ENCODE data around the gene TOMM34.

Gene TOMM34

GRCh38 chr20:44932916-44933315 is 27.3 kb downstream of the TOMM34 start:
- DNase-seq (ENCODE audit: low read depth in 2 of 2): no peak

GRCh38 chr20:44931911-44932310 is 28.3 kb downstream of the TOMM34 start:
- DNase-seq (ENCODE audit: low read depth in 2 of 2): no peak

- no peak for DNase-seq (ENCODE audit: low read depth in 2 of 2)
Measured at GRCh38 chr20:44930517-44931168, 29.6 kb downstream of the TOMM34 start.

GRCh38 chr20:44928595-44928994 is 31.6 kb downstream of the TOMM34 start:
- no peak for DNase-seq (ENCODE audit: low read depth in 2 of 2)

GRCh38 chr20:44924541-44924940 is 35.7 kb downstream of the TOMM34 start:
- DNase-seq (ENCODE audit: low read depth in 2 of 2): no peak

- no peak for DNase-seq (ENCODE audit: low read depth in 2 of 2)
Measured at GRCh38 chr20:44921447-44921846, 38.8 kb downstream of the TOMM34 start.

GRCh38 chr20:44918761-44919160 is 41.4 kb downstream of the TOMM34 start:
- DNase-seq (ENCODE audit: low read depth in 2 of 2): no peak

- DNase-seq (ENCODE audit: low read depth in 2 of 2): no peak
Measured at GRCh38 chr20:44918342-44918741, 41.9 kb downstream of the TOMM34 start.

GRCh38 chr20:44917399-44917798 is 42.8 kb downstream of the TOMM34 start:
- DNase-seq (ENCODE audit: low read depth in 2 of 2): no peak

GRCh38 chr20:44916586-44916985 is 43.6 kb downstream of the TOMM34 start:
- DNase-seq (ENCODE audit: low read depth in 2 of 2): no peak

GRCh38 chr20:44914924-44915323 is 45.3 kb downstream of the TOMM34 start:
- DNase-seq (ENCODE audit: low read depth in 2 of 2): no peak

- DNase-seq (ENCODE audit: low read depth in 2 of 2): no peak
Measured at GRCh38 chr20:44912189-44912588, 48.0 kb downstream of the TOMM34 start.

- DNase-seq (ENCODE audit: low read depth in 2 of 2): peak in 1 of 2 donors; percentile 14
Measured at GRCh38 chr20:44911264-44911921, 48.8 kb downstream of the TOMM34 start.

- no peak for DNase-seq (ENCODE audit: low read depth in 2 of 2)
Measured at GRCh38 chr20:44910690-44911262, 49.4 kb downstream of the TOMM34 start.

- DNase-seq (ENCODE audit: low read depth in 2 of 2): peak; percentile 53 to 67
Measured at GRCh38 chr20:44909872-44910689, 50.1 kb downstream of the TOMM34 start, which contains the start of gene PABPC1L. TSS of gene PABPC1L (plus strand) at chr20:44910060. CDS start at chr20:44910144, 84 bp downstream.

- DNase-seq (ENCODE audit: low read depth in 2 of 2): no peak
Measured at GRCh38 chr20:44908987-44909871, 51.0 kb downstream of the TOMM34 start.

GRCh38 chr20:44904377-44904776 is 55.8 kb downstream of the TOMM34 start:
- DNase-seq (ENCODE audit: low read depth in 2 of 2): no peak

GRCh38 chr20:44901974-44902373 is 58.2 kb downstream of the TOMM34 start:
- no peak for DNase-seq (ENCODE audit: low read depth in 2 of 2)

GRCh38 chr20:44900231-44900854 is 59.9 kb downstream of the TOMM34 start:
- DNase-seq (ENCODE audit: low read depth in 2 of 2): no peak

- DNase-seq (ENCODE audit: low read depth in 2 of 2): no peak
Measured at GRCh38 chr20:44897133-44897532, 63.1 kb downstream of the TOMM34 start.

- DNase-seq (ENCODE audit: low read depth in 2 of 2): no peak
Measured at GRCh38 chr20:44896583-44896982, 63.6 kb downstream of the TOMM34 start.

All from stimulated activated CD4-positive, alpha-beta T cell treated with anti-CD3 and anti-CD28 coated beads, Interleukin-1b, Interleukin-23, amount 100 ng/mL, for 1 hour (primary cell).